ENCODE measurements around the gene MADD. TPM values are rescaled to one million over a fixed set of nuclear protein-coding genes. Genes with fewer than 3 reads are reported as not detected.

The MADD gene
- total and polyA plus RNA-seq, 10 of the 15 experiments (the other 5 are each of a cell fraction or from before 2014, with no cell fraction given), result 0.47 to 35.4 (median 17.6) TPM

GRCh38 chr11:47366020-47366490 lies 96.1 kb downstream of the MADD start (continued):
- TF ChIP-seq RELB (IDR thresholded peaks at IDR 0.05; ENCODE audit: low read depth), result no peak
- no peak for TF ChIP-seq POLR2A (IDR thresholded peaks at IDR 0.05; ENCODE audit: low read depth, low read length)
- no peak for TF ChIP-seq YY1 (IDR thresholded peaks at IDR 0.05; ENCODE audit: low read depth, low read length)
- TF ChIP-seq CUX1 (IDR thresholded peaks at IDR 0.05; ENCODE audit: insufficient replicate concordance, low read depth, low read length), result no peak
- TF ChIP-seq STAT3 (IDR thresholded peaks at IDR 0.05; ENCODE audit: low read depth, low read length), result no peak
- no peak for TF ChIP-seq ELK1 (IDR thresholded peaks at IDR 0.05; ENCODE audit: low read depth, low read length)
- no peak for TF ChIP-seq EED (IDR thresholded peaks at IDR 0.05; ENCODE audit: low read depth)

Measured in GM12878 (cell line).